Smooth muscle cell (in vitro differentiated cells): ENCODE measurements around the gene PIBF1. TPM values are rescaled to one million over a fixed set of nuclear protein-coding genes. Genes with fewer than 3 reads are reported as not detected.

Source experiments
- DNase-seq: peaks from one replicate; lab custom pipeline; 2025; ENCODE audit not compliant: unreplicated experiment; lab: John Stamatoyannopoulos, UW
- H2AFZ ChIP-seq: fragments of 200-600 bp; sonication (generic); 2 replicates; pipeline ENCODE4 v1.6.0; 2016; ENCODE audit warnings: antibody characterized with exemption, low read depth, mild to moderate bottlenecking
- H3F3A ChIP-seq: fragments of 200-600 bp; sonication (generic); 2 replicates; pipeline ENCODE4 v1.6.0; 2017; ENCODE audit warnings: antibody characterized with exemption, low read depth
- H3K27ac ChIP-seq: fragments of 200-600 bp; sonication (generic); 2 replicates; pipeline ENCODE4 v1.5.1; 2016; ENCODE audit warnings: low read depth, mild to moderate bottlenecking
- H3K27me3 ChIP-seq: fragments of 200-600 bp; sonication (generic); 2 replicates; pipeline ENCODE4 v1.6.1; 2016; ENCODE audit warnings: low read depth, mild to moderate bottlenecking
- H3K36me3 ChIP-seq: fragments of 200-600 bp; sonication (generic); 2 replicates; pipeline ENCODE4 v1.5.1; 2016; ENCODE audit warnings: low read depth
- H3K4me1 ChIP-seq: fragments of 200-600 bp; sonication (generic); 2 replicates; pipeline ENCODE4 v1.5.1; 2016; ENCODE audit warnings: low read depth
- H3K4me2 ChIP-seq: fragments of 200-600 bp; sonication (generic); 2 replicates; pipeline ENCODE4 v1.6.0; 2016; ENCODE audit warnings: mild to moderate bottlenecking
- H3K4me3 ChIP-seq: fragments of 200-600 bp; sonication (generic); 2 replicates; pipeline ENCODE4 v1.5.1; 2016; ENCODE audit warnings: mild to moderate bottlenecking
- H3K79me2 ChIP-seq: fragments of 200-600 bp; sonication (generic); 2 replicates; pipeline ENCODE4 v1.6.0; 2016; ENCODE audit warnings: low read depth, mild to moderate bottlenecking
- H3K9ac ChIP-seq: fragments of 200-600 bp; sonication (generic); 2 replicates; pipeline ENCODE4 v1.6.0; 2016; ENCODE audit warnings: low read depth
- H3K9me3 ChIP-seq: fragments of 200-600 bp; sonication (generic); replicated peaks from 2 replicates; pipeline ENCODE4 v1.5.1; 2016; ENCODE audit warnings: low read depth
- H4K20me1 ChIP-seq: fragments of 200-600 bp; sonication (generic); 2 replicates; pipeline ENCODE4 v1.6.0; 2016; ENCODE audit warnings: low read depth
- CTCF ChIP-seq: fragments of 200-600 bp; sonication (generic); IDR thresholded peaks from 2 replicates; pipeline ENCODE4 v1.5.1; 2017; ENCODE audit warnings: borderline replicate concordance, mild to moderate bottlenecking, antibody characterized with exemption; ENCODE audit not compliant: insufficient read depth, poor library complexity, severe bottlenecking
- WGBS: methylation state at CpG from one replicate; pipeline ENCODE4 v1.1.7; 2016; ENCODE audit warnings: low lambda C conversion rate; 5-methylcytosine and 5-hydroxymethylcytosine counted together
- polyA plus RNA-seq: library from polyadenylated mRNA; unstranded; fragments of >200 nt; fragmentation: Nextera tagmentation; extraction: Ambion mirVana; gene quantifications from 2 replicates; pipeline ENCODE4 v1.2.1, GENCODE V29; 2016
- total RNA-seq: library from RNA; depleted of rRNA; stranded (reverse); fragments of >200 nt; gene quantifications from 2 replicates; pipeline ENCODE4 v1.2.3, GENCODE V29; 2014

The PIBF1 gene
- total and polyA plus RNA-seq, 2 experiments from 2014 or later: 14.1 to 30.8 TPM

- Histone ChIP-seq H3K9me3 (no peaks in the 10 kb centered on the region), H3K27ac (no peak overlapping the region), H3K36me3 (no peaks in the 10 kb centered on the region), H3K9ac (no peak overlapping the region), H3K4me1 (no peaks in the 10 kb centered on the region), H3K27me3 (no peaks in the 10 kb centered on the region), H3K4me2 (no peak overlapping the region), H3F3A (no peaks in the 10 kb centered on the region), H3K4me3 (no peak overlapping the region), H3K79me2 (no peaks in the 10 kb centered on the region), H4K20me1 (no peaks in the 10 kb centered on the region), H2AFZ (no peak overlapping the region)
- TF ChIP-seq CTCF: no peak
- no peak for DNase-seq
- WGBS: 79% methylated on average over 3 of the region's 3 CpGs
Measured at GRCh38 chr13:72990953-72991352, 209.0 kb downstream of the PIBF1 start.

- Histone ChIP-seq H3K4me1 (no peaks in the 10 kb centered on the region), H3K4me2 (no peak overlapping the region), H3K9me3 (no peaks in the 10 kb centered on the region), H4K20me1 (no peaks in the 10 kb centered on the region), H3K79me2 (no peaks in the 10 kb centered on the region), H3K36me3 (no peaks in the 10 kb centered on the region), H3K27me3 (no peaks in the 10 kb centered on the region), H3K27ac (no peak overlapping the region), H3F3A (no peaks in the 10 kb centered on the region), H2AFZ (no peak overlapping the region), H3K9ac (no peak overlapping the region), H3K4me3 (no peak overlapping the region)
- no peak for TF ChIP-seq CTCF
- WGBS: 100% methylated on average over 4 of the region's 4 CpGs
- no peak for DNase-seq
Measured at GRCh38 chr13:72998012-72998411, 216.1 kb downstream of the PIBF1 start.

GRCh38 chr13:73000027-73000674 is 218.2 kb downstream of the PIBF1 start:
- Histone ChIP-seq H3K36me3 (no peaks in the 10 kb centered on the region), H3K27me3 (no peaks in the 10 kb centered on the region), H2AFZ (no peak overlapping the region), H3F3A (no peaks in the 10 kb centered on the region), H3K9me3 (no peaks in the 10 kb centered on the region), H3K79me2 (no peaks in the 10 kb centered on the region), H3K4me3 (no peak overlapping the region), H3K9ac (no peak overlapping the region), H4K20me1 (no peaks in the 10 kb centered on the region), H3K27ac (peak overlapping the region; percentile 36), H3K4me2 (no peak overlapping the region), H3K4me1 (no peaks in the 10 kb centered on the region)
- 96% methylated on average over 4 of the region's 4 CpGs for WGBS
- TF ChIP-seq CTCF: no peak
- no peak for DNase-seq

- Histone ChIP-seq H2AFZ (no peak overlapping the region), H3K4me1 (no peaks in the 10 kb centered on the region), H3K4me2 (no peak overlapping the region), H3K9ac (no peak overlapping the region), H4K20me1 (no peaks in the 10 kb centered on the region), H3F3A (no peaks in the 10 kb centered on the region), H3K79me2 (no peaks in the 10 kb centered on the region), H3K4me3 (no peak overlapping the region), H3K27ac (peak overlapping the region; percentile 28), H3K27me3 (no peaks in the 10 kb centered on the region), H3K36me3 (no peaks in the 10 kb centered on the region), H3K9me3 (no peaks in the 10 kb centered on the region)
- TF ChIP-seq CTCF: no peak
- DNase-seq: no peak
Measured at GRCh38 chr13:73001971-73002370, 220.0 kb downstream of the PIBF1 start.
